Stimulated activated CD4-positive, alpha-beta T cell treated with anti-CD3 and anti-CD28 coated beads, Interleukin-1b, Interleukin-23, amount 100 ng/mL, for 24 hours (primary cell): Measurements from ENCODE around the gene MSH3.
"Not testable (repeated sequence)": the region's sequence is repeated elsewhere in the genome, so short reads cannot be mapped to it uniquely, and the experiment has no call there.

Source experiments
- DNase-seq, 4 experiments: peaks; one replicate each; pipeline ENCODE4 v3.0.0-alpha.2; 2020; ENCODE audit warnings: low read depth in 4 of 4, low spot score in 1 of 4

The MSH3 gene

GRCh38 chr5:80752427-80752826 lies 98.0 kb downstream of the MSH3 start:
- DNase-seq: no peak

GRCh38 chr5:80753712-80754111 lies 99.3 kb downstream of the MSH3 start:
- DNase-seq: no peak

DNA sequence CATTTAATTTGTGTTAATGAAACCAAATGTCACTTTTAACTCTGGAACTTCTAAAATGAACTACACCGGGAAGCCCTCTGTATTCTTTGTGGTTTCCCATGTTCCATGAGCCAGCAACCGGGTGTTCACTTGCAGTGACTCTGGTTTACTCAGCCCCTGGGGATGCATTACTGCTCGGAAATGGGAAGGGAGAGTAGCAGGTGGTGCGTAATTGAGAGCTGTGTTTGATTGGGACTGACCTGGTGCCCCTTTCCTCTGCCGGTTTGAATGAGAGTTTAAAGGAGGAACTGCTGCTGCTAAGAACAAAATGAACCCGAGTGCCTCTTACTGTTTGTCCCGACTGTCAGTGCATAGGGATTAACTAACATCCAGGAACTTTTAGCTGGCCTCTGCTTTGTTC lies 100.4 kb downstream of the MSH3 start:
- peak in 2 of 4 experiments; percentile 31 to 42 for DNase-seq

- DNase-seq: no peak
Measured at GRCh38 chr5:80755626-80756025, 101.2 kb downstream of the MSH3 start.

DNA sequence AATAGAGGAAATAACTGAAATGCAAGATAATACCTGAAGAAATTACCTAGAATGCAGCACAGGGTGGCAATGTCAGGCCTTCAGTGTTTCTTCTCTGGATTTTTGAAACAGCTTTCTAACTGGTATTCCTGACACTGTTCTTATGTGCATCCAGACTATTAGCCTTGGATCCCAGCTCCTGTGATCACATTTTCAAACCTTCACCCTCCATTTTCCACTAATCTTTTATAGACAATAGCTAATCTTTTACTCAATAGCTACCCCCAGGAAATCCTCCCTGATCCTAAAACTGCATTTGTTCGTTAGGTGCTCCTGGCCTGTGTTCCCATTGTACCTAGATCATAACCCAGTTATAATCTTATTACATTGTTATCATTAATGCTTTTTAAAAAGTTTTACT lies 101.8 kb downstream of the MSH3 start:
- no peak for DNase-seq

DNA sequence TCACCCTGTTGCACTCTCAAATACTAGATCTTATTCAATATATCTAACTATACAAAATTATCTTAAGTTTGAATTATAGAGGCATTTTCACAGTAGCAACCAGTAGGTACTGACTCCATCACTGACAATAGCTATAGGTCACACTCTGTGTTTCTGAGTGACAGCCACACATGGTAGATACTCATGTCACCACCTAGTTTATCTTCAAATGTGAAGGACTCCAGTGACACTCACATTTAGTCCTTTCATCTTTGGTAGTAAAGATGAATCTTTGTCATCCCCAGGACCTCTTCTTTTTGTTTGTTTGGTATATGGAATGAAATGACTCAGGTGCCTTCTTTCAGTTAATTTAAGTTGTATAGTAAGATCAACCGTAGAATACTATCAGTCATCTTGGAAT lies 102.8 kb downstream of the MSH3 start:
- no peak for DNase-seq

DNA sequence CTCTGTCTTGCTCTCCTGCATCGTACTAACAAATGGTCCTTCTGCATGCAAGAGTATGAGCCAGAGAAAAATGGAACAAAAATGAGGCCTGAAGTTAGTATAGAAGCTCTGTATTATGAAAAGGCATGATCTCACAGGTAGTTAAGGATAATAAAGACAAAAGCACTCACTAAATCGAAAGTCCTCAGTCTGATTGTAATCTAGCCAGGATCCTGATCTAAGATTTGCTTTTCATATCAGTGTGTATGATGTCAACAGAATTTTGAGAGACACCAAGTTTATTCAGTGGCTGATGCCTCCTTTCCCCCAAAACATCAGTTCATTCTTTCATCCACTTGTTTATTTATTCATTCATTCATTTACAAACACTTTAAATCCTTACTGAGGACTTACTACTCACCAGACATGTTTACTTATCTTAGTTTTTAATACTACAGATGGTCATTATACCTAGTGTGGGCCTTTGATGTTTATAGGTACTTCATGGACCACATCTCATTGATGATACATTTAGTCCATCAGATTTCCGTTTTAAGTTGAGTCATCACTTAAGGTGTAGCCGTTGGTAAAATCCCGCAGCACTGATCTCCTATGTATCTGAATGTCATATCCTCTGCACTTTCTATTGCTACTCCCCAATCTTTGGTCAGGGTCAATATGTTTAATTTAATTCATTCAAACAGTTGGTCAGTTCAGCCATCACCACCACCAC lies 105.6 kb downstream of the MSH3 start:
- no peak for DNase-seq

DNA sequence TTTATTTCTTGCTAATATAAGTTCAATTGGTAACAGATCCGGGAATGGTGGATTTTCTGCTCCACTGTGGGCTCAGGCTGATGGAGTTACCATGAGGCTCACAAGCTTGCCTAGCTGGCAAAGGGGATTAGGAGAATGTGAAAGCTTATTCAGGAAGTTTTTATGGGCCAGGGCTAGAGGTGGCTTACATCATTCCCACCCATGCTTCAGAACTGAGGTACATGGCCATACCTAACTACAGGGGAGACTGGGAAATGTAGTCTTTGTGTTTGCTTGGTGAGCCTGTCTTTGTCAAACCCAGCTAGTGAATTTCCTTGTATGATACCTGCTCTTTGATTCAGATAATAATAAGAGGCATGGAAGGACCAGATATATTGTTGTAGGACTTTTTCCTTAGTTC lies 106.2 kb downstream of the MSH3 start:
- no peak for DNase-seq

GRCh38 chr5:80761176-80761575 lies 106.7 kb downstream of the MSH3 start:
- no peak for DNase-seq

DNA sequence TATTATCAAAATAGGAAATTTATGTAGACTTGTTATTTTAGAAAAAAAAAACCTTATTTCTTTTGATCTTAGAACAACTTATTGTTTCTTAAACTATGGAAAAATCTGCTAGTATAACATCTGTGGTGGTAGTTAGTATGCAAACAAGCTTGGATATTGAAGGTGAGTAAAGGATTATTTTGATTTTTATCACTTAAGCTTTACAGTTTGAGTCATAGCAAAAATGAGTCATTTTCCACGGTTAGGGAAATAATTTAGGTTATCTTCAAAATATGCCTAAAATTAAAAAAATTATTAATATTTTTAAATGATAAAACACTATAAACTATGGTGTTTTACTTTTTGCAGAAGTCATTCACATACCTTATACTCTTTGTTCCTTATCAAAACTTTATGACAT lies 107.5 kb downstream of the MSH3 start:
- no peak for DNase-seq

DNA sequence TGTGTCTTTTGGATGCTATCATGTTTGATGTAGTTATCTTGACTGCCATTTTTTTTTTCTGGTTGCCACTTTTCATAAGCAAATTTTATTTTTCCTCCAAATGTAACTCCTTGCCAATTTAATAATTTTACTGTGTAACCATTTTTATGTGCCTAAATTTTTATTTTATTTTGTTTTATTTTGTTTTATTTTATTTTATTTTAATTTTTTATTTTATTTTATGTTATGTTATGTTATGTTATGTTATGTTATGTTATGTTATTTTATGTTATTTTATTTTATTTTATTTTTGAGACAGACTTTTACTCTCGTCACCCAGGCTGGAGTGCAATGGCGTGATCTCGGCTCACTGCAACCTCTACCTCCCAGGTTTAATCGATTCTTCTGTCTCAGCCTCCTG lies 108.1 kb downstream of the MSH3 start:
- no peak for DNase-seq

GRCh38 chr5:80763211-80763610 lies 108.8 kb downstream of the MSH3 start:
- DNase-seq: no peak

- no peak for DNase-seq
Measured at GRCh38 chr5:80763873-80764647, 109.6 kb downstream of the MSH3 start.

DNA sequence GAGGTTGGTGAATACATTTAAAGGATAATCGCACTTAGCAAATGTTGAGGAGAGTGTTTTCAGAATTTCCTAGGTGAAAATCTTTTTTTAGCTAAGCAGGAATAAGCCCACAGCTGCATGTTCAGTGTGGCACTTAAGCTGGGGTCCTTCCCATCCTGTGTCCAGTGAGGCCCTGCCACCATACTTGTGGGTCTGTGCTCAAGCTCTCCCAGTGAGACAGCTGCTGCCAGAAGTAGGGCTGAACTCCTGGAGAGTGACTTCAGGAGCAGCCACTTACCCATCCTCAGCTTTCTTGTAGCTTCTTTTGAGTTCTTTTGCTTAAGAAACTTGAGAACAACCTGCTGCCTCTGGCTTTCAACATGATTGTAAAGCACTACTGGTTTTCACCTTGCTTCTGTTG lies 110.3 kb downstream of the MSH3 start:
- DNase-seq: no peak

GRCh38 chr5:80777347-80778287 lies 123.2 kb downstream of the MSH3 start:
- no peak for DNase-seq

DNA sequence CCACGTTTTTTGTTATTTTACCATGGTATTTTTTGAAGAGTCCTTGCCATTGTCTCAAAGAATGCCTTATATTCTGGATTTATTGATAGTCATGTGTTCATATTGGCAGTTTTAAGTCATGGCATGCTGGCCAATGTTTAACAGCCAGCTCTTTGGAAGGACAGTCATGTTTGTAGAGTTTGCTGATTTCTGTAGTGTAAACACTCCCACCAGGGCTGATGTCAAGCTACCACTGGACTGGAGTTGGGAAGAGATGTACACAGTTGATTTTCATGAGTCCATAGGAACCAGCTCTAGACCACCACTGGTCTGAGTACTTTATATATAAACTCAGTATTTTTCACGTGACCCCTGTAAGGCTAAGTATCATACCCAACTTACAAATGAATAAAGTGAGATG lies 125.6 kb downstream of the MSH3 start:
- DNase-seq: no peak

GRCh38 chr5:80780761-80781285 lies 126.4 kb downstream of the MSH3 start:
- DNase-seq: no peak

- no peak for DNase-seq
Measured at GRCh38 chr5:80781356-80781755, 126.9 kb downstream of the MSH3 start.

DNA sequence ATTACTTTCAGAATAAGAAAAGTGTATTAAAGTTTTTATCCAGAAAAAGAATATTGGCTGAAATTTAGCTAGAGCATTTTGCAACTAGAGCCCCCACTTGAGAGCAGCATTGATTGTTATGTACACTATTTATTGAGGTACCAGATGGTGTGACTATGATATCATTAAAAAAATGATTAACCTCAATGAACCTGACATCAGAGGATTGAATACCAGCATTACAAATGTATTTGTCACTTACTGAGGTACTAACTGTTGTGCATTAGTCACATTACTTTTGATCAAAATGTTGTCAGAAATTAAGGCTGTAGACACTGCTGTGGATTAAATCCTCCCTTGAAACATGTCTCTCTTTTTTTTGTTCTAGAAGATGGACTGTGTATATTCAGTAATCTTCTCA lies 128.2 kb downstream of the MSH3 start:
- DNase-seq: no peak

DNA sequence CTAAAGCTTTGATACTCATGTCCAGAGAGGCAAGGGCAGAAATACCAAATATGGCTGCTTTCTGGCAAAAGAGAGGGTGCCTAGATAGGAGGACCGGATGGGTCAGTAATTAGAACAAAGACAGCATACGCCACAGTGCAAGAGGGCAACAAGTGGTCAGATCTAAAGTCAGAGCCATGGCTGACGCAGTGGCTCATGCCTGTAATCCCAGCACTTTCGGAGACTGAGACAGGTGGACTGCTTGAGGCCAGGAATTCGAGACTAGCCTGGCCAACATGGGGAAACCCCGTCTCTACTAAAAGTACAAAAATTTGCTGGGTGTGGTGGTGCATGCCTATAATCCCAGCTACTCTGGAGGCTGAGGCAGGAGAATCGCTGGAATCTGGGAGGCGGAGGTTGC lies 129.3 kb downstream of the MSH3 start:
- not testable (repeated sequence) for DNase-seq

- no peak for DNase-seq
Measured at GRCh38 chr5:80784451-80784850, 130.0 kb downstream of the MSH3 start.
